DLD1 (cell line): ENCODE measurements around the gene SLC4A7.
"Not testable (repeated sequence)": the region's sequence is repeated elsewhere in the genome, so short reads cannot be mapped to it uniquely, and the experiment has no call there.

Experiments used
- in situ Hi-C: cut with HindIII; loops from 2 replicates; pipeline ENCODE4 v1.10.0; 2017; ENCODE audit warnings: low sequenced_read_pairs

The SLC4A7 gene

DNA sequence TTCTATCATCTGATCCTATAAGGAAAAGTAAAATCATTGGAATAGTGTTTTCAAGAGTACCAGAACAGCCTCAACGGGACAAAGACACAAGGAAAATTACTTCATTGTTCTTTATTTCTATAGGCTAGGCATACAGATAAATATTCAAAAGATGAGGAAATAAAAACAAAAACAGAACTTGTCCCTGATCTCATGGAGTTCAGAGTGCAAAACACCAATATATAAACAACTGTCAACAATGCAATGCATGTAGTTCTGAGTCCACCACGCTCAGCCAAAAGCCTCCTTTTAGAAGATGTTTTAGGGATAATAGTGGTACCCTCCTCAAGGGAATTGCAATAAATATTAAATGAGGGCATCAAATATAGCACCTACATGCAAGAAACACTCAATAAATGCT lies 4.6 kb upstream of the SLC4A7 start:
- in situ Hi-C loops, result no loop called here

DNA sequence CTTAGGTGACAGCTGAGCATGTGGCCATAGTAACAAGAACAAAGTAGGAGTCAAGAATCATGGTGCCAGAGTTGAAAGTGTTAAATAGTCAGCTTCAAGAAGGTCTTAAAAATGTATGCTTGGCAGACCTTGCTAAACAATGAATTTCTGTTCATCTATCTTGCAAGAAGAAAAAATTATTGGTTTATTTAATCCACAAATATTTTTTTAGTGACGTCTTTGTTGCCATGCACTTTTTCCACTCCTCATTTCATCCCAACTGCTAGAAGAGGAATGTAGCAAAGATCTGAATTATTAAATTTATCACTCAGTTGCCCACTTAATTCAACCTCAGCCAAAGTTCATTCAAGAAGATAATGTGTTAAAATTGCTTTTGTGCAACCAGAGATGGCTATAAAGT lies 3.2 kb upstream of the SLC4A7 start:
- in situ Hi-C loops, result no loop called here

DNA sequence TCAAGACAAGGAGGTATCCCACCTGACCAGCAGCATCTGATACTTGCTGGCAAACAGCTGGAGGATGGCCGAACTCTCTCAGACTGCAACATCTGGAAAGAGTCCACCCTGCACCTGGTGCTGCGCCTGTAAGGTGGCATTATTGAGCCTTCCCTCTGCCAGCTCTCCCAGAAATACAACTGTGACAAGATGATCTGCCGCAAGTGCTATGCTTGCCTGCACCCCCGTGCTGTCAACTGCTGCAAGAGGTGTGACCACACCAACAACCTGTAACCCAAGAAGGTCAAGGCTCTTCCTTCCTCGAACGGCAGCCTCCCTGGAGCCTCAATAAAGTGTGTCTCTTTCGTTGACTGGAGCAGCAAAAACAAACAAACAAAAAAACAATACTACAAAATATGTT lies 2.2 kb upstream of the SLC4A7 start:
- in situ Hi-C loops, result no loop called here

DNA sequence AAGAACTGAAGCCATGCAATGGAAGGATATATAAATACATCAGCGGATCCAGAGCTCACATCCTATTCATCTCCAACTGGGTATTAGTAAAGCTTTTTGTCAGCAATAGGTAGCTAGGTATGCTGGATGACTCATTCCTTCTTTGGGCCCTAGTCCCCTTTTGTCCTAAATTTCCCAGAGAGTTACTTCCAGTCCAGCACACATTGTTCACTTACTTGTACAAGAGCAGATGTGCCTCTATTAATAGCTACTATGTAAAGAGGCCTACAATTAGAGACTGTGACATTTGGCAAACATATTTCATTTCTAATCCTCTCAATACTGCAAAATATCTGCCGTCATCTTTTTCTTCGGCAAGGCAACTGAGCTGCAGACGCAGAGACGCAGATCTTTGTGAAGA lies 1.7 kb upstream of the SLC4A7 start:
- in situ Hi-C loops, result no loop called here

DNA sequence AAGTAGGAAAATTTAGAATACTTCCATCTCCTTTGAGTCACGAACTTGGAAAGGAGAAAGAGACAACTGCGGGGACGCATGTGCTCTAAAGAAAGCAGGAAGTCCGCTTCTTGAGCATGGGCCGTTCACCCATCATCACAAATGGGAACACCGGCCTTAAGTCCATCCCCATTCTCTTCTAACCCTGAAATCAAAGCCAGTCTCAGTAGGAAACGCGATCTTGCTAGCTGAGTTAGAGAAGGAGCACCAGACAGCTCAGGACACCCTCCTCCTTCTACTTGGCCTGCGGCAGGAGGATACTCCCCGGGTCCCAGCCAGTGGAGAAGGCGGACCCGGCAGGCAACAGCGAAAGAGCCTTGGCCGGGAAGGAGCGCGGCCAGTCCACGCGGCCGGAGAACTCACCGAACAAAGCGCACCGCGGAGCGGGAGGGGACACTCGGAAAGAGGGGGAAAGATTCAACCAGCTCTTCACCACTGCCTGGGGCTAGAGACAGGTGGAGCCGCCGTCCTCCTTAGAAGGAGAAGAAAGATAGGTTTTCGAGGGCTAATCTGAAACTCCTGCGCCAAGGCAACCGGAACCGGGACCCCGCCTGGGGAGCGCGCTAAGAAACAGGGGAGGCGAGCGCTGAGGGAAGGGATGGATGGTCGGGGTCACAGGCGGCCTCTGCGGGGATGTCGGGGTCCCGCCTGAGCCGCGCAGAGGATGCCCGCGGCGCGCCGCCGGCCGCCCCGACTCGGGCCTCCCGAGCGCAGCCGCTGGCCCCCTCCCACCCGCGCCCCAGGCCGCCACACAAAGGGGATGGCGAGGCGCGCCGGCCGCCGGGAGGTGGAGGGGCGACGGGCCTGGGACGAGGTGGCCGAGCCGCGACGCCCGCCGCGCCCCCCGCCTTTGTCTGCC lies 818 bp downstream of the SLC4A7 start:
- in situ Hi-C loops, result no loop called here

DNA sequence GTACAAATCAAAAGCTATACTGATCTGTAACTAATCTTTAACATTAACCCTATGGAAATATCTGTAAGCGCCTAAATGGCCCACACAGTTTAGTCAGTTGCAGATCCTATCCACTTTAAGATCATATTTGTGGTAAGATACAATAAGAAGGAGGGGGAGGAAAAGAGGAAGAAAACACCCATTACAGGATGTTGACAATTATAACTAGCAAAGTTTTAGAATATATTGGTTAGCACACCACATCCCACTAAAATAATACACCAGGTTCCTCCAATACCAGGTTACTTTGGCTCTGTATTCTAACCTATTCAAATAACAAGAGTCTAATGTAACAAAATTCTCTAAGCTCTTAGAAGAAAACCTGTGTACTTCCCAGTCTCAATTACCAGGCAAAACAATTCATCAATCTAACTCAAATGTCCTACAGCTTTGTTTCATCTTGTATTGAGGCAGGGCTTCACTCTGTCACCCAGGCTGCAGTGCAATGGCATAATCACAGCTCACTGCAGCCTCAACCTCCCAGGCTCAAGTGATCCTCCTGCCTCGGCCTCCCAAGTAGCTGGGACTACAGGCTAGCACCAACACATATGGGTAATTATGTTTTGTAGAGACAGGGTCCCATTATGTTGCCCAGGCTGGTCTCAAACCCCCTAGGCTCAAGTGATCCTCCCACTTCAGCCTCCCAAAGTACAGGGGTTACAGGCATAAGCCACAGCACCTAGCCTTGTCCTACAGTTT lies 4.2 kb downstream of the SLC4A7 start:
- in situ Hi-C loops, result no loop called here

DNA sequence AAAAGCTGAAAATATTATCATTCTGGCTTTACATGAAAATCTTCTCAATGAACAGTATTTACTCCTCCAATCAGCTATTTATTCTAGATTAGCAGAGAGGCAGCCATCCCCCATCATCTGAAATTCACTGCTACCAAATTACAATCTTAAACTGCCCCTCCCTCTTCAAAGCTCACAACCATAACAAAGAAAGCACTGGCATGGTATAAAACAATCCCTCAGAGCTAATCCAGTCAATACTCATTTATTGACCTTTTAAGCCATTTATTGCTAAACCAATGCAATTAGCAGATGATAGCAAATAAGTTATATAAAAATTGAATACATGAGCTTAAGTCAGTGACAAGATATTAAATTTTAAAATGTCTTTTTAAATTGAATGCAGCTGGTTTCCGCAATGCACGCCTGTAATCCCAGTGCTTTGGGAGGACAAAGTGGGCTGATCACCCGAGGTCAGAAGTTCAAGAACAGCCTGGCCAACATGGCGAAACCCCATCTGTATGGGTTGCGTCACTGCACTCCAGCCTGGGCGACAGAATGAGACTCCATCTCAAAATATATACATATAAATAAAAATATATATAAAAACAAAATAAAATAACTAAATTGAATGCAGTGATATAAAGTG lies 12.1 kb downstream of the SLC4A7 start:
- in situ Hi-C loops, result no loop called here

DNA sequence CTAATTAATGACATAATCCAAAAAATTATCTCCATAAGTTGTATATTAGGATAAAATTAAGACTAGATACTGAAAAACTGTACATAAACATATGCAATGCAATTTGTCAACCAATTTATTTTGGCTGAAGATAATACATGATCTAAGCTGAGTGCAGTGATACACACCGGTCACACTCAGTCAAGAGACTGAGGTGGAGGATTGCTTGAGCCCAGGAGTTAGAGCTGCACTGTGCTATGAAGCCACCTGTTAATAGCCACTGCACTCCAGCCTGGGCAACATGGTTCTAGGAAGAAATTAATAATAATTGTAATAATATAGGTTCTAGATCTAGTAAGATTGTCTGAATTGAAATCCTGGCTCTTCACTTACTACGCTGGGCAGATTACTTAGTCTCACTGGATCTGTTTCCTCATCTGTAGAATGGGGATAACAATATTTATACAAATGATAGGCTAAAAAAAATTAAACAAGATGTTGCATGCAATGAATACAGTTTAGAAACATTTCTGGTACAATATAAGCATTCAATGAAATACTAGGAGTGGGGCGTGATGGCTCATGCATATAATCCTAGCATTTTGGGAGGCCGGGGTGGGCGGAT lies 15.8 kb downstream of the SLC4A7 start:
- in situ Hi-C loops, result no loop called here

DNA sequence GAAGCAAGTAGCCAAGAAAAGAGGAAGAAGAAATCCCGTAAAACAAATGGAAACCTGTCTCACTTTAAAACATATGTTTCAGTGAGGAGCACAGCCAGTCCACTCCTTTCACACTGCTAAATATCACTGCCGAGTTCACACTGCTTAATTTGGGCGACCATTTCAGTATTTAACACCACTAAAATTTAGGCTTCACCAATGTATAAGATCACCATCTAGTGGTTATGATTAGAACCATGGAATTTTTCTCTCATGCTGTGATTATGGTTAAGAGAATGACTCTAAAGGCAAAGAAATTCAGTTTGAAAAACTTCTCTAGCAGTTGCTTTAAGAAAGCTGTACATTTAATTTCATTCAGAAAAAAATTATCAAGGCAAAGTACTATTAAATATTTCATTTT lies 16.6 kb downstream of the SLC4A7 start:
- in situ Hi-C loops, result no loop called here

DNA sequence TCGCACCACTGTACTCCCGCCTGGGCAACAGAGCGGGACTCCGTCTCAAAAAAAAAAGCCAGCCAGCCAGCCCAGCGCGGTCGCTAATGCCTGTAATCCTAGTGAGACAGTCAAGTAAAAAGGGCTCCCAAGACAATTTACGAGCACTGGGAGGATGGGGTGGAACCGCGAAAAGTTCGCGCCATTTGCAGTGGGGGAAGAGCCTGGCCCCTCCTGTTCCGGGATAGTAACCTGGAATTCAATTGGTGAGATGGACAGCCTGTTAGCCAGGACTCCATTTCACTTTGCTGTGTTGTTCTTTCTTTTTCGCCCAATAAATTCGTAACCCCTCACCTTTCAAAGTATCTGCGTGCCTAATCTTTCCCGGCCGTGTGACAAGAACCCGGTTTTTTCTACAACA lies 19.5 kb downstream of the SLC4A7 start:
- in situ Hi-C loops, result no loop called here

DNA sequence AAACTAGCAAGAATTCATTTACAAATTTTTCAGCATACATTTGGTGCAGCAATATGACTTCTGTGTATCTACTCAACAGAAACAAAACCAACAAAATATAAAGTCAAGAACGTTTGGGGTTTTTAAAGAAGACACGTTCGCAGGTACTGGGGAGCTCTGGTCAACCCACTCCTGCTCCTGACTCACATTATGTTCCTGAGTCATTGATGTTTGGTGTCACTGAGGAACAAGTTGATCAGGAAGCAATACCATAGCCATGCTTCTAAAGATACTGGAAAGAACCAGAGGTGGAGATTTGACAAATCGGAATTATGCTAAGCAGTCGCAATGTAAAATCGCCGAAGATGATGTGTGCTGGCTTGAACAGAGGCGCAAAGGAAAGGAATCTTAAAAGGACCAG lies 22.0 kb downstream of the SLC4A7 start:
- in situ Hi-C loops, result no loop called here

DNA sequence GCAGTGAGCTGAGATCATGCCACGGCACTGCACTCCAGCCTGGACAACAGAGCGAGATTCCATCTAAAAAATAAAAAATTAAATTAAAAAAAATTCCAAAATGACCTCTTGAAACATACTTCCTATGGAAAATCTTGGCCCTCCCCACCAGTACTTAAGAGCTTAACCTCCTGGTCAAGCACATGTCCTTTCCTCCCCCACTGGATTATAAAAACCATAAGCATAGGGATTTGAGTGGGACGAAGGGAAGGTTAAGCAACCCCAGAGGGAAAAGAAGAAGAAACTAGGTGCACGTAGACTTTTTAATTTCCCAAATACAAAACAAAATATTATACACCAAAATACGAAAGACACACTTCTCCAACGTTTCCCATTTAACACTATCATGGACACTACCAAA lies 25.3 kb downstream of the SLC4A7 start:
- in situ Hi-C loops, result no loop called here

DNA sequence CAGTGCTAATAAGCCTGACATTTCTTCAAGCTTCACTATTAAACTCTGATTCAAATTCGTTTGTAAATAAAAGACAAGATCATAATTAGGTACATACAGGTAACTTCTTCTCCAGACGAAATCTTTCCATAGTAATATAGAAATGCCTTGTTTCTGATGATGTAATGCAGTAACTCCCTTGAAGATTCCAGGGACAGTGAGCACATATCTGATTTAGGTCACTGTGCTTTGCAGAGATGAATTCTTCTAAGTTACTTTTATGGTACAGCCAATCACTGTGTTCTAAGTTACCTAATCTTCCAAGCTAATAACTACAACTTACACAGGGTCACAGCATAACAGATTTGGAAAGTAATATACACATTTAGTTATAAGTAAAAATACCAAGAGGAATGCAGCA lies 27.6 kb downstream of the SLC4A7 start:
- in situ Hi-C loops, result no loop called here

DNA sequence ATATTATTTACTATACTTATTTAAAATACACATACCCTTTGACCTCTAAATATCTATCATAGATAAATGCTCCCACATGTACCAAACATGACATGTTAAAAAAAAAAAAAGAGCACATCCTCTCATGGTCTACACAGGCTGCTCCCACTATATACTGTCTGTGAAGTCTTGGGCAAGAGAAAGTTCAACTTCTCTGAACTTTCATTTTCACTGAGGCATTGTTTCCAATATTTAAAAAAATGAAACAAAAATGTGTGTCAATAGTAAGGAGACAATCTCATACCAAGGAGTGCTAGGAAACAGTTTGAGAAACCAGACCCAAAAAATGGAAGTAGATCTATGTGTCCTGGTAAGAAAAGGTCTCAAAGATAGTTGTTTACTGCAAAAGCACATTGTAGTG lies 29.3 kb downstream of the SLC4A7 start:
- in situ Hi-C loops, result no loop called here

DNA sequence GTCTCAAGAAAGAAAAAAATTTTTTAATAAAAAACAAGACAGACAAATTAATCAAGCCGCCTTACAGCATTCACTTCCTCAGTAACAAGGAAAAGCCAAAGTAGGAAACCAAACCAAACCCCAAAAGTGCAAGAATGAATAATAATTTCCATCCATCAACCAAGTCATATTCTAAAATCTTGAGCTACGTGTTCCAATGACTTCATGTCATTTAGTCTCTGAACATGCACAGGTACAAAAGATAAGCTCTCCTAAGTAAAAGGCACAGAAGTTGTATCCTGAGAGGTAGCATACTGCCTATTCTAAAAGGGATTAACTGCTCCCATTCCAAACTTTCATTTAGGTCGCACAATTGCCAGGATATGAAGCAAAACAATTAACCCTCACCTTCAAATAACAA lies 29.7 kb downstream of the SLC4A7 start:
- in situ Hi-C loops, result no loop called here

DNA sequence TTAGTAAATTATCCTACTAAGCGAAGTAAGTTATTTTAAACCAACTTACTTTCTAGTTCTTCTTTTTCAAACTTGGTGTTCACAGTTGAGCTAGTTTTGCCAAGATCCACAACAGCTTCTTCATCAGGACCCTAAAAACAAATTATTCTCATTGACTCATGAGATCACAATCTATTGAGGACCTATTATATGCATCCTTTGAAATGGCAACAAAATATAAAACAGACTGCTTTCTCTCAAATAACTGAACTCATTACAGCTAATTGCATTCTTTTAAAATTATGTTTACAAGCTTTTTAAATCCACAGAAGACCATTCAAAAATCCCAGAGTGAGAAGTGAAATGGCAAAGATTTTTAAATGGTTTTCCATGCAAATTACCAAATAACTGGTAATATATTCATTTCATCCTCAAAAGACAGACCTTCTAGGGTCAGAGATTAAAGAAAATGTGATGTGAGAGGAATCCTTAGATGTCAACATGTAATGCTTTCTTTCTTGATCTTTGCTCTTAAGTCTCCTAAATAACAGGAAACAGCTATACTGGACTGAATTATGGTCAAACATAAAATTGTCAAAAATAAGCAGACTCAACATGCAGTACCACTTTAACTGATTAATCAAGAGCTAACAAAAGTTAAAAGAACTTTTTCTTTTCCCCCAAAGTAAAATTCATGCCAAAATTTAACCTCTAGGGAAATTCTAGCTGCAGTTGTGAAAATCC lies 31.7 kb downstream of the SLC4A7 start:
- in situ Hi-C loops, result no loop called here

DNA sequence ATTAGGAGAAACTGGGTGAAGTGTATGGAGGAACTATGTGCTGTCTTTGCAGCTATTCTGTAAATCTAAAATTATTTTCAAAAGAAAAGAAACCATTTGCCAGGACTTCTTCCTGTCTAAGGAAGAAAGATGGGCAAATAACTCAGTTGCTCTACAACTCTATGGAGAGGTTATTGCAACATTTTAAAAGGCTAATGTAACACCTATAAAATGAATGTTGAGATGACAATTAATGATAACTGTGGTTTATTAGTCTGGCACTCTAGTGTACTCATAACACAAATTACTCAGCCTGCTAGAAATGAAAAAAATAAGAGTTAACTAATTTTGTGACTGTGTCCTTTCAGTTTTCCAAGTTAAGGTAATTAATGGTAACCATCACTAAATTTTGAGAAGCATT lies 32.3 kb downstream of the SLC4A7 start:
- in situ Hi-C loops, result no loop called here

DNA sequence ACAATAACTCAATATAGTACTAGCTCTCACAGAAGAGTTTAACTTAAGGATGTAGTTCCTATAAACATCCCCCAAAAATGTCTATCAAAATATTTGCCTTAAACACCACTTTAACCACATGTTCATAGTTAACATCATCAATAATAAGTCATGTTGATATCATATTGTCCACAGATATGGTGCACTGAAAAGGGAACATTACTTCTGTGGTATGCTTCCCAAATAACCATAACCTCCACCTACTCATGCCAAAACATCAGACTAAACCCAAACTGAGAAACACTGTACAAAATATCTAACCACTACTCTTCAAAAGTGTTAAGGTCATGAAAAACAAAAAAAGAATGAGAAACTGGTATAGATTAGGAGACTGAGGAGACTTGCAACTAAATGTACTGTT lies 32.9 kb downstream of the SLC4A7 start:
- in situ Hi-C loops, result no loop called here

DNA sequence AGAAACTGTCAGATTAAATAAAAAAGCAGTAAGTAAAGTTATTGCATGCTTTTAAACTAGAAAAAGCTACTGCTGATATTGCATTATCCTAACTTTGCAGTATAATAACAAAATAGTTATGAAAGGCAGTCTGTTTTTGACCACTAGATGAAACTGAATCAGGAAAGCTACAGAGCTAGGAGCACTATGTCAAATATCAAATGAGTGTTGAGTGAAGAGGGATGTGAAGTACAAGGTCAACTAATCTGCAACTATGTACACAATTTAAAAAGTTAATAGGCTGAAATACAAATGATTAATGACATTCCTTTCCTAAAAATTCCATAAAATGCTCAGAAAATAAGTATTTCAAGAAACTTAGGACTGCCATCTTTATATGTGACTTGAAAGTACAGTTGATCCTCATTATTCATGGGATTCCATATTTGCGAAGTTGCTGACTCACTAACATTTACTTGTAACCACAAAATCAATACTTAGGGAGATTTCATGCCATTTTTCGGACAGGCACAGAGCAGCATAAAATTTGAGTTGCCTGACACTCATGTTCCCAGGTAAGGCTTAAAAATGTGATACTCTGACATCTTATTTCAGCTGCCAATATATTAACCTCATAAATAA lies 34.5 kb downstream of the SLC4A7 start:
- in situ Hi-C loops, result no loop called here

DNA sequence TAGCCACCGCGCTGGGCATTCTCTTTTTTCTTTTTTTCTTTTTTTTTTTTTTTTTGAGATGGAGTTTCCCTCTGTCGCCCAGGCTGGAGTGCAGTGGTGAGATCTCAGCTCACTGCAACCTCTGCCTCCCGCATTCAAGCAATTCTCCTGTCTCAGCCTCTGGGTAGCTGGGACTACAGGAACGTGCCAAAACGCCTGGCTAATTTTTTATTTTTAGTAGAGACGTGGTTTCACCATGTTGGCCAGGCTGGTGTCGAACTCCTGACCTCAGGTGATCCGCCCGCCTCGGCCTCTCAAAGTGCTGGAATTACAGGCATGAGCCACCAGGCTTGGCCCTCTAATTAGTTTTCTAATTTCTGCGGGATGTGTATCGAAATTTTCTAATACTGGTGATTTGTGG lies 41.2 kb downstream of the SLC4A7 start:
- in situ Hi-C loops, result not testable (repeated sequence)
